Coronary artery (tissue), 2 donors: Measurements from ENCODE around the gene CLDN24.

Source experiments
- DNase-seq: peaks from one replicate; pipeline ENCODE4 v3.0.0-alpha.2; 2017; ENCODE audit warnings: low spot score
- H3K27ac ChIP-seq, 2 donors: fragments of 200-600 bp; sonication (generic); one replicate each; pipeline ENCODE4 v1.5.1; 2016 to 2019
- H3K4me3 ChIP-seq: fragments of 200-600 bp; sonication (generic); 2 replicates; pipeline ENCODE4 v1.5.1; 2016; ENCODE audit warnings: mild to moderate bottlenecking, moderate library complexity
- CTCF ChIP-seq: fragments of 200-600 bp; sonication (generic); IDR thresholded peaks from one replicate; pipeline ENCODE4 v1.5.1; 2019; ENCODE audit warnings: antibody characterized with exemption

Gene CLDN24

GRCh38 chr4:183323295-183323694 lies 1.1 kb upstream of the CLDN24 start:
- no peak for TF ChIP-seq CTCF
- no peak overlapping the region for H3K27ac ChIP-seq
- H3K4me3 ChIP-seq, result no peak overlapping the region
- no peak for DNase-seq

- no peak overlapping the region for H3K4me3 ChIP-seq
- no peak for DNase-seq
- H3K27ac ChIP-seq, result no peak overlapping the region
- TF ChIP-seq CTCF, result no peak
These were observed 710 bp downstream of the CLDN24 start for GRCh38 chr4:183321516-183321915.

GRCh38 chr4:183321079-183321478 lies 1.1 kb downstream of the CLDN24 start:
- no peak for TF ChIP-seq CTCF
- no peak for DNase-seq
- Histone ChIP-seq H3K4me3 (no peak overlapping the region), H3K27ac (no peak overlapping the region)

GRCh38 chr4:183320211-183321059 lies 1.8 kb downstream of the CLDN24 start, which contains the start of gene CLDN22:
Gene CLDN22 (minus strand): TSS chr4:183320276. CDS start chr4:183320218, 58 bp downstream.
- H3K27ac ChIP-seq, result no peak within 1 kb of the TSS

GRCh38 chr4:183318656-183319055 lies 3.6 kb downstream of the CLDN24 start:
- no peak for TF ChIP-seq CTCF
- DNase-seq, result no peak
- Histone ChIP-seq H3K4me3 (no peak overlapping the region), H3K27ac (no peak overlapping the region)

More at GRCh38 chr4:183320211-183321059, 1.8 kb downstream of the CLDN24 start, which contains the start of gene CLDN22:
- DNase-seq, result no peak
- H3K4me3 ChIP-seq, result no peak within 1 kb of the TSS
- no peak for TF ChIP-seq CTCF

GRCh38 chr4:183314806-183315205 lies 7.4 kb downstream of the CLDN24 start:
- TF ChIP-seq CTCF, result no peak
- no peak overlapping the region for H3K4me3 ChIP-seq
- no peak overlapping the region for H3K27ac ChIP-seq
- no peak for DNase-seq

GRCh38 chr4:183314336-183314735 lies 7.9 kb downstream of the CLDN24 start:
- H3K27ac ChIP-seq, result no peak overlapping the region
- TF ChIP-seq CTCF, result no peak
- no peak for DNase-seq
- no peak overlapping the region for H3K4me3 ChIP-seq
